Dedifferentiated amniotic fluid mesenchymal stem cell (primary cell): ENCODE measurements around the gene NTF3.

Experiments used
- DNase-seq: peaks from one replicate; pipeline ENCODE4 v3.0.0-alpha.2; 2016; ENCODE audit errors: extremely low spot score

The NTF3 gene

GRCh38 chr12:5456906-5457305 is 25.0 kb downstream of the NTF3 start:
- DNase-seq, result peak; percentile 73

GRCh38 chr12:5458229-5459050 is 26.5 kb downstream of the NTF3 start:
- no peak for DNase-seq

GRCh38 chr12:5459051-5459782 is 27.3 kb downstream of the NTF3 start:
- no peak for DNase-seq

- DNase-seq, result no peak
These were observed 28.9 kb downstream of the NTF3 start for GRCh38 chr12:5460817-5461216.

GRCh38 chr12:5461966-5462365 is 30.1 kb downstream of the NTF3 start:
- no peak for DNase-seq

GRCh38 chr12:5464096-5464495 is 32.2 kb downstream of the NTF3 start:
- no peak for DNase-seq

- DNase-seq, result no peak
These were observed 33.5 kb downstream of the NTF3 start for GRCh38 chr12:5465384-5465783.

GRCh38 chr12:5466521-5466960 is 34.6 kb downstream of the NTF3 start:
- no peak for DNase-seq

GRCh38 chr12:5467931-5468330 is 36.0 kb downstream of the NTF3 start:
- DNase-seq, result no peak

GRCh38 chr12:5470221-5470620 is 38.3 kb downstream of the NTF3 start:
- no peak for DNase-seq

- DNase-seq, result no peak
These were observed 38.8 kb downstream of the NTF3 start for GRCh38 chr12:5470703-5471102.

GRCh38 chr12:5473076-5473782 is 41.3 kb downstream of the NTF3 start:
- DNase-seq, result no peak

GRCh38 chr12:5473783-5474116 is 41.8 kb downstream of the NTF3 start:
- DNase-seq, result no peak

- DNase-seq, result no peak
These were observed 44.4 kb downstream of the NTF3 start for GRCh38 chr12:5476356-5476755.

- DNase-seq, result no peak
These were observed 46.3 kb downstream of the NTF3 start for GRCh38 chr12:5478081-5478706.

GRCh38 chr12:5479761-5480160 is 47.9 kb downstream of the NTF3 start:
- no peak for DNase-seq

GRCh38 chr12:5480218-5480937 is 48.5 kb downstream of the NTF3 start:
- DNase-seq, result peak; percentile 21

- DNase-seq, result no peak
These were observed 49.0 kb downstream of the NTF3 start for GRCh38 chr12:5480938-5481303.

GRCh38 chr12:5481645-5482044 is 49.7 kb downstream of the NTF3 start:
- no peak for DNase-seq

GRCh38 chr12:5484426-5484825 is 52.5 kb downstream of the NTF3 start:
- no peak for DNase-seq

- no peak for DNase-seq
These were observed 53.5 kb downstream of the NTF3 start for GRCh38 chr12:5485454-5485853.

GRCh38 chr12:5487076-5487475 is 55.2 kb downstream of the NTF3 start:
- no peak for DNase-seq
